Jurkat, Clone E6-1 (cell line): Measurements from ENCODE around the gene FAM83C.
"Not testable (repeated sequence)": the region's sequence is repeated elsewhere in the genome, so short reads cannot be mapped to it uniquely, and the experiment has no call there.

ENCODE experiments used
- DNase-seq: peaks from one replicate; pipeline ENCODE4 v3.0.0-alpha.2; 2011; ENCODE audit warnings: low read depth, low spot score
- H3K4me3 ChIP-seq: 2 replicates; pipeline ENCODE4 v1.5.1; 2011; ENCODE audit warnings: mild to moderate bottlenecking, low read length, control low read depth, moderate library complexity

The FAM83C gene

GRCh38 chr20:35319871-35320197 is 27.6 kb upstream of the FAM83C start:
- no peak overlapping the region for H3K4me3 ChIP-seq
- no peak for DNase-seq

DNA sequence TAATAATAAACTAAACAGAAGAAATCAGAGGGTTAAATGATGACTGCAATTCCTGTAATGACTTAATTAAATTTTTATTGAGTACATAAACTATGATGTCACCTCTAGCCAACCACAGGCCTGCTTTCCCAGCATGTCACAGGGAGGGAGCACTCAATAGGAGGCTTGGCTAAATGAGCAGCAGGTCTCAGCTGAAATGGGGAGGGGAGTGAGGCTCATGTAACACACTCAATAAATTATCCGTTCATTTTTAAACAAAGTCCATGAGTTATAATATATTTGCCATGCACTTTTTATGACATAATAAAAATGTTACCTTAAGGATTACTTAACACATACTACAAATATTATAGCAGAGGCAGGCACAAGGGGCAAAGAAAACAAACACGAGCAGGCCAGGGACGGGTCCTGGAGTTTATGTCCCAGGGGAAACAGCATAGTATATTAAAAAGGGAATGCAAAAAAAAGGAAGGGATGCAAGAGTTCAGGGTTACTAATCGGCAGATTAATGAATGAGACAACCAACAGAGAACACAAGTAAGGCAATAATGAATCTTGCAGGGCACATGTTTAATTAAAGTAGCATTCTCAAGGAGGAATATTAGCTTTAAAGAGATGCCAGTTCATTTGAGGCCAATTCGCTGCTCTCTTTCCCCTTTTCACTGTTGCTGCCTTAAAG is 27.1 kb upstream of the FAM83C start:
- no peak overlapping the region for H3K4me3 ChIP-seq
- DNase-seq = no peak

GRCh38 chr20:35318502-35319157 is 26.4 kb upstream of the FAM83C start:
- no peak overlapping the region for H3K4me3 ChIP-seq
- DNase-seq = no peak

DNA sequence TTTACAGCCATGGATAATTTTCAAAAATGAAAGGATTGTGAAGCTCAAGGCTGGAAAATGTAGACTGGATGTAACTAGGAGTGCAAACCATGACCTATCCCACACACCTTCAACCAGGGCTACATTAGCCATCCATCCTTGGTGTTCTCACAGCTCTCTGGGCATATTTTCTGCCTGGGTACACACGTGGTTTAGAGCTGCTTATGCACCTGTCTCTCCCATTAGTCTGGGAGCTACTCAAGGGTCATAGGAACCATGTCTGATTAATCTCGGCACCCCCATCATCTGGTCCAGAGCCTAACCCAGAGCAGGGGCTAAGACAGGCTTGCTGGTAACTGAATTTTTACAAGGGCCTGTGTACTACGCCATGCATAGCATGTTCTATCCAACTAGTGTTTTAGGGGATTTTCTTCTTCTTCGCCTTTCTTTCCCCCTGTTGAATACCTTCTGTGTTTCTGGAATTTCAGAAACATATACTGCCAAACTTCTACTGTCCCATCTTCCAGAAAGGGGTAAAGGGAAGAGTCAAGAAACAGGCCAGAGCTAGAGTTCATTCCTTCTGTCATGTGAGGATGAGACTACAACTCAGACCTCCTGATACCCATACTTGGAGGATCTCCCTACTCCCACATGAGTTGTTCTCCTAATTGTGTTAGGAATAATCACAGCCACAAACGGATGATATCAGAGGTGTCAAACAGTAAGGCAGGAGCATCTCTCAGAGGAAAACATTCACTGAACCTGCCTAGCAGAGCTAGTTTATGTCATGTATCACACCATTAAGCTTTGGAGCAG is 25.4 kb upstream of the FAM83C start:
- H3K4me3 ChIP-seq = no peak overlapping the region
- no peak for DNase-seq

GRCh38 chr20:35316086-35316485 is 23.9 kb upstream of the FAM83C start:
- H3K4me3 ChIP-seq = no peak overlapping the region
- DNase-seq = no peak

DNA sequence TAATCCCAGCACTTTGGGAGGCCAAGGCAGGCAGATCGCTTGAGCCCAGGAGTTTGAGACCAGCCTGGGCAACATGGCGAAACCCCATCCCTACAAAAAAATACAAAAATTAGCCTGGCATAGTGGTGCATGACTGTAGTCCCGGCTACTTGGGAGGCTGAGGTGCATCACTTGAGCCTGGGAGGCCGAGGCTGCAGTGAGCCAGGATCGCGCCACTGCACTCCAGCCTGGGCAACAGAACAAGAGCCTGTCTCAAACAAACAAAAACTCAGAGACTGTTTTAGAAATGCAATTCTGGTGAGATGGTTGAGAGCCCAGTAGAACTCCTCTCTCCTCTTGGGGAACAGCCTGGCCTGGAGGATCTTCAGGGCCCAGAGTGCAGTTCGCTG is 23.4 kb upstream of the FAM83C start:
- H3K4me3 ChIP-seq, DNase-seq: not testable (repeated sequence)

- H3K4me3 ChIP-seq = no peak overlapping the region
- peak; percentile 15 for DNase-seq
These were observed 22.8 kb upstream of the FAM83C start for GRCh38 chr20:35314816-35315631.

GRCh38 chr20:35312318-35312717 is 20.1 kb upstream of the FAM83C start:
- H3K4me3 ChIP-seq = no peak overlapping the region
- peak; percentile 22 for DNase-seq

DNA sequence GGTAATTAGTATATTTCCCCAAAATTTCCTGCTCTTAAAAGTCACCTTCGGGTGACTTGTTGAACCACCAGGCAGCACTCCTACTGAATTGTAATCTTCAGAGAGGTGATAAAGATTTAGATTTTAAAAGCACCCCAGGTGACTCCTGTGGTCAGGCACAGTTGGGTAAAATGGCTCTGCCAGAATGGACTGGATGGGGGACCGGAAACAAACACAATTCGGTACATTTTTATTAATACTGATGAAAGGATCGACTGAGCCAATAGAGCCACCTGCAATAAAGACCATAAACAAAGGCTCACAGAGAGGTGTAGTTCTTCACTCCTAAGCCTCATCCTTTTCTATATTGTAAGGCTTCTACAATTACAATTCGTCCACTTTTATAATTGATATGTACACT is 19.6 kb upstream of the FAM83C start:
- DNase-seq = no peak
- H3K4me3 ChIP-seq = no peak overlapping the region

- DNase-seq = no peak
- H3K4me3 ChIP-seq = no peak overlapping the region
These were observed 19.2 kb upstream of the FAM83C start for GRCh38 chr20:35311409-35311808.

- no peak for DNase-seq
- H3K4me3 ChIP-seq = no peak overlapping the region
These were observed 15.7 kb upstream of the FAM83C start for GRCh38 chr20:35307666-35308653.

DNA sequence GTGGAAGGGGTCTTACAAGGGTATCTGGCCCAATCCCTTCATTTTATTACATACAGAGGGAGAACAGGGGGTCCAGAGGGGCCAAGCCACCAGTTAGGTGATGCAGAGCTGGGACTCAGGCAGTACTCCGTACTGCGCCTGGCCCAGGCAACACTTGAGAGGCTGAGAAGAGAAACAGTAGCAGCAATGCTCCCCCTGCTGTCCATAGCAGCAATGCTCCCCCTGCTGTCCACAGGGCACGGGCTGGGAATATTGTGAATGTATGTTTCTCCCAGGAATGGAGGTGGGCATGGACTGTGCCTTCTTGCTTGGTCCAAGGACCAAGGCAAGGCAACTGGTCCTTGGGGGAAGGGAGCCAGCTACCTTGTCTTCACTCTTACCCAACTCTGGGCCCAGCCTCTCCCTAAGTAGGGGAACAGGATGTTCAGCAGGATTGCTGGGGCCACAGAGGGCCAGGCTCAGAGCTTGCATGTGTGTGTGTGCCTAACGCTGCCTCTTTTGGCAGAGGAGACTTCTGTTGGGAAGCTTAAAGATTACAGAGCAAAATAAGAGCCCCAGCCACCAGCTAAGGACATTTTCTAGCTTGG is 14.8 kb upstream of the FAM83C start:
- peak; percentile 33 for DNase-seq
- H3K4me3 ChIP-seq = no peak overlapping the region

- DNase-seq = no peak
- no peak overlapping the region for H3K4me3 ChIP-seq
These were observed 13.7 kb upstream of the FAM83C start for GRCh38 chr20:35305682-35306556.

DNA sequence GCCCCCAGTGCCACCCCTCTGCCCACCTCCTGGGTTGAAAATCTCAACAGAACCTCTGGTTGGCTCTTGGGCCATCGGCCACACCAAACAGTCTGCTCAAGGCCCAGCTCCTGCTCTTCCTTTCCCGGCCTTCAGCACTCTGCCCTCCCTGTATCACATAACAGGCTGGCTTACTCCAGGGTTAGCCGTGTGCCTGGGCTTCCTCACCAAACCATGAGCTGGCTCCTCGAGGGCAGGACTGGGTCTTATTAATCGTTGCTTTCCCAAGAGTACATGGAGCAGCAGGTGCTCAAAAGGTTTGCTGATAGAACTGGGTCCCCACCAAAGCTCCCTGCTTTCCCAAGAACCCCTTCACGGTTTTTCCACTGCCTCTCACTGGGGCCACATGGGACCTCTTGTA is 12.7 kb upstream of the FAM83C start:
- H3K4me3 ChIP-seq = no peak overlapping the region
- DNase-seq = no peak

- peak; percentile 86 for DNase-seq
These were observed 11.7 kb upstream of the FAM83C start for GRCh38 chr20:35303735-35304491.

GRCh38 chr20:35303382-35303734 is 11.1 kb upstream of the FAM83C start:
- H3K4me3 ChIP-seq = no peak overlapping the region
- DNase-seq = no peak

More at GRCh38 chr20:35303735-35304491, 11.7 kb upstream of the FAM83C start:
- H3K4me3 ChIP-seq = no peak overlapping the region
